SK-N-MC (cell line): ENCODE data around the gene DCBLD1.

ENCODE experiments used
- DNase-seq: peaks from one replicate; pipeline ENCODE4 v3.0.0-alpha.2; 2011; ENCODE audit warnings: low read depth, low spot score
- H3K27ac ChIP-seq: fragments of 200-600 bp; sonication (generic); 2 replicates; pipeline ENCODE4 v1.5.1; 2016; ENCODE audit warnings: mixed run types
- H3K36me3 ChIP-seq: fragments of 200-600 bp; sonication (generic); 2 replicates; pipeline ENCODE4 v1.6.1; 2017; ENCODE audit warnings: antibody characterized with exemption, low read length, mixed read lengths; ENCODE audit not compliant: insufficient read depth
- H3K4me3 ChIP-seq: fragments of 200-600 bp; sonication (generic); 2 replicates; pipeline ENCODE4 v1.5.1; 2016
- H3K9ac ChIP-seq: fragments of 200-600 bp; sonication (generic); 2 replicates; pipeline ENCODE4 v1.8.0; 2017; ENCODE audit warnings: mixed run types, mixed read lengths; ENCODE audit not compliant: insufficient read length
- H3K9me3 ChIP-seq: fragments of 200-600 bp; sonication (generic); 2 replicates; pipeline ENCODE4 v1.6.1; 2017; ENCODE audit warnings: low read depth, mild to moderate bottlenecking, antibody characterized with exemption, low read length, moderate library complexity, mixed read lengths
- EZH2 ChIP-seq: fragments of 200-600 bp; sonication (generic); IDR thresholded peaks from one replicate; pipeline ENCODE4 v1.6.1; 2017; ENCODE audit warnings: antibody characterized with exemption
- FOXP2 ChIP-seq: optimal IDR thresholded peaks from 2 replicates; pipeline ENCODE3; 2011; ENCODE audit warnings: mild to moderate bottlenecking, moderate library complexity; ENCODE audit not compliant: insufficient read depth; ENCODE audit errors: extremely low read length, control extremely low read depth
- POLR2AphosphoS5 ChIP-seq: IDR thresholded peaks from 2 replicates; pipeline ENCODE4 v1.6.1; 2012; ENCODE audit warnings: mild to moderate bottlenecking, low read depth, low read length, borderline replicate concordance

DCBLD1 gene

DNA sequence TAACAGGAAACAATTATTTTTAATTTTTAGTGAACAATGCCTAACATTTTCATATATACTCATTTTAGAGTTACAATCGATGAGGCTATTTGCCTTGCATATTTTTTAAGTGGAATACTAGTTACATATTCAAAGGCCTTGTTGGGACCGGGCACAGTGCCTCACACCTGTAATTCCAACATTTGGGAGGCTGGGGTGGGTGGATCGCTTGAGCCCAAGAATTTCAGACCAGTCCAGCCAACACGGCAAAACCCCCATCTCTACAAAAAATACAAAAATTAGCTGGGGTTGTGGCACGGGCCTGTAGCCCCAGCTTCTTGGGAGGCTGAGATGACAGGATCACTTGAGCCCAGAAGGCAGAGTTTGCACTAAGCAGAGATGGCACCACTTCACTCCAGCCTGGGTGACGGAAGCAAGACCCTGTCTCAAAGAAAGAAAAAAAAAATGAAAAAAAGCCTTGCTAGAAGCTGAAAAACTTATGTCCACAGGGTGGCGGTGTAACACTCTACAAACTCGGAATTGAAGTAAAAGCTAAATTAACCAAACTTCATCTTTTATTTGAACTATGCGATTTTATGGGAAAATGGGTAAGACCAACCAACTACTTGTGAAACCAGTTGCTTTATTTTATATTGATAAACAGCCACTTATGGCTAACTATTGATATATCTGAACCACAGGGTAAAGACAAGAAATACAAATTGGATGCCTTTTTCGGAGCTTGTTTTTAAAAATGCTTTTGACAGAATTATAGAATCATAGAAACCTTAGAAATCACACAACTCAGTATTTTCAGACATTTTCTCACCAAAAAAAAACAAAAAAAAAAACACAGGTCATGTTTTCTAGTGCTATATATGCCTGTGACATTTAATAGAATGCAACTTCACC is 32.7 kb upstream of the DCBLD1 start:
- H3K9ac ChIP-seq: no peak overlapping the region
- no peaks in the 10 kb centered on the region for H3K9me3 ChIP-seq
- H3K4me3 ChIP-seq: no peak overlapping the region
- peak; percentile 67 for DNase-seq
- H3K27ac ChIP-seq: no peak overlapping the region
- no peaks in the 10 kb centered on the region for H3K36me3 ChIP-seq
- TF ChIP-seq EZH2: no peak
- TF ChIP-seq POLR2AphosphoS5: no peak
- no peak for TF ChIP-seq FOXP2

DNA sequence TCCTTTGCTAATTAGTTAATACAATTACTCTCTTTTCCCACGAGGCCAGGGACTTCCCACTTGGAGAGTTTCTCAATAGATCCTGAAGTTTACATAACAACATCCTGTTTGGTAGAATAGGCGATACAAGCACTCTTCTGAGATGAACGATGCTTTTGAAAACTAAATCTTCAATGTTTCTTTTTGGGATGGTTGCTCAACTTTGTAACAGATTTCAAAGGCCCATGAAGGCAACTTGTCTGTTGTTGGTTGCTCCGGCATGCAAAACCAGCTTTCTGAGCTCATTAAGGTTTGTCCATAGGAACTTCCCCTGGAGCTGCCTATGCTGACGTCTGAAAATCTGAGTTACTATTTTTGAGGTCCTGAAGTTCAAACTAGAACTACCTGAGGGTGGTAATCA is 30.8 kb upstream of the DCBLD1 start:
- Histone ChIP-seq H3K9me3 (no peaks in the 10 kb centered on the region), H3K36me3 (no peaks in the 10 kb centered on the region)
- DNase-seq: no peak

DNA sequence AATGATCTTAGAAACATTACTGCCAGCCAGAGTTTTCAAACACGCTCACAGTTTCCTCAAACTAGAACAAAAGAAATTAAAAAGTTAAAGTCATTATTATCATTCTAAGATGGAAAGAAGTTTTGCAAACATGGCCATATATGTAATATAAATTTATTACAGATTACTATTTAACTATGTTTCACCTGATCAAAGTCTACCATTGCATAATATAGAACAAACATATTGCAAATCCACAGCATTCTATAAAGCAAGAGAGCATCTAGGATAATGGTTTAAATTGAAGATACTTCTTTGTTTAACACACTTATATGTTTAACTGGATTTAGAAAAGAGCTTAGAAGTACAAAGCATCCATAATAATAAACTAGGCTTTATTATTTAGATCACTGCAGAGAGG is 26.2 kb upstream of the DCBLD1 start:
- TF ChIP-seq EZH2: no peak
- no peak for TF ChIP-seq POLR2AphosphoS5
- TF ChIP-seq FOXP2: no peak
- no peak overlapping the region for H3K27ac ChIP-seq
- no peaks in the 10 kb centered on the region for H3K9me3 ChIP-seq
- no peak overlapping the region for H3K4me3 ChIP-seq
- no peak overlapping the region for H3K9ac ChIP-seq
- no peak for DNase-seq
- no peaks in the 10 kb centered on the region for H3K36me3 ChIP-seq

More for the DNA sequence above, 30.8 kb upstream of the DCBLD1 start:
- Histone ChIP-seq H3K27ac (no peak overlapping the region), H3K4me3 (no peak overlapping the region), H3K9ac (no peak overlapping the region)
- TF ChIP-seq FOXP2 (no peak), EZH2 (no peak), POLR2AphosphoS5 (no peak)

DNA sequence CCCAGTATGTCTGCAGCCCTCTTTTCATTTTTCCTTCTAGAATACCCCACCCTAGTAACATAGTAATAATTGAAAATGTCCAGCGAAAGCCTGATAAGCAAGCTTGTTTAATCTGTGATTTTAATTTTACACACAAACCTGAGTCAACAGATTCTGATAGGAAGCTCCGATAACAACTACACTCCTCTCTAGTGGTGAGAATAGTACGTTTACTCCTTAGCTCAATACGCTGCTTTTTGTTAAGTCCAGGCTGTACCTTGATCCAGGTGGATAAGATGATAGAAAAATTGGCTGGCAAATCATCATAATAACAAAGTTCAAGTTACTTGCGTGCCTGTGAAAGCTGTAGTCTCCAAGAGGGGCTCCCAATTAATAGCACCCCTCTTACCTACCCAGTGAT is 25.5 kb upstream of the DCBLD1 start:
- H3K27ac ChIP-seq: no peak overlapping the region
- H3K9ac ChIP-seq: no peak overlapping the region
- no peaks in the 10 kb centered on the region for H3K9me3 ChIP-seq
- no peak for DNase-seq
- no peaks in the 10 kb centered on the region for H3K36me3 ChIP-seq
- TF ChIP-seq EZH2: no peak
- no peak for TF ChIP-seq FOXP2
- TF ChIP-seq POLR2AphosphoS5: no peak
- H3K4me3 ChIP-seq: no peak overlapping the region

DNA sequence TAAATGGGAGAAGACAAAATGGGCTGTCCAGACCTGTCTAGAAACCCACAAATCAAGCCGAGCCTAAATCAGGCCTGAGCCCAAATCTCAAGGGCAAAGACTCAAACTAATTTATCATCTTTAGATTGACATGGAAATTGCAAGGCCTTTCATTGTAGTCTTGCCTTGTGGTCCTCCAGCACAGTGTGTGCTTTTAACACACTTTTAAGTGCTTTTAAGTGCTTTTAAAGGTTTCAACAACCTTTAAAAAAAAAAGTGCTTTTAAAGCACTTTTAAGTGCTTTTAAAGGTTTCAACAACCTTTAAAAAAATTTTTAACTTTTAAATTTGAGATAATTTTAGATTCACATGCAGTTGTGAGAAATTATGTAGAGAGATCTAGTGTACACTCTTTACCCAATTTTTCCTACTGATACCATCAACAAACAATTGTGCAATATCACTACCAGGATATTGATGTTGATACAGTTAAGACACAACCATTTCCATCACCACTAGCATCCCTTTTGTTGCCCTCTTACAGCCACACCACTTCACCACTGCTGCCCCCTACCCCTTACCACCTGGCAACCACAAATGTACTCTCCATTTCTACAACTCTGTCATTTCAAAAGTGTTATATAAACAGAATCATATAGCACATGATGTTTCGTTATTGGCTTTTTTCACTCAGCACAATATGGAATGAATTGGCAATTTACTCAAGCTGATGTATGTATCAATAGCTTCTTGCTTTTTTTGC is 23.1 kb upstream of the DCBLD1 start:
- TF ChIP-seq EZH2 (no peak), FOXP2 (no peak), POLR2AphosphoS5 (no peak)
- no peak for DNase-seq
- Histone ChIP-seq H3K9ac (no peak overlapping the region), H3K27ac (no peak overlapping the region), H3K9me3 (no peaks in the 10 kb centered on the region), H3K36me3 (no peaks in the 10 kb centered on the region), H3K4me3 (no peak overlapping the region)

DNA sequence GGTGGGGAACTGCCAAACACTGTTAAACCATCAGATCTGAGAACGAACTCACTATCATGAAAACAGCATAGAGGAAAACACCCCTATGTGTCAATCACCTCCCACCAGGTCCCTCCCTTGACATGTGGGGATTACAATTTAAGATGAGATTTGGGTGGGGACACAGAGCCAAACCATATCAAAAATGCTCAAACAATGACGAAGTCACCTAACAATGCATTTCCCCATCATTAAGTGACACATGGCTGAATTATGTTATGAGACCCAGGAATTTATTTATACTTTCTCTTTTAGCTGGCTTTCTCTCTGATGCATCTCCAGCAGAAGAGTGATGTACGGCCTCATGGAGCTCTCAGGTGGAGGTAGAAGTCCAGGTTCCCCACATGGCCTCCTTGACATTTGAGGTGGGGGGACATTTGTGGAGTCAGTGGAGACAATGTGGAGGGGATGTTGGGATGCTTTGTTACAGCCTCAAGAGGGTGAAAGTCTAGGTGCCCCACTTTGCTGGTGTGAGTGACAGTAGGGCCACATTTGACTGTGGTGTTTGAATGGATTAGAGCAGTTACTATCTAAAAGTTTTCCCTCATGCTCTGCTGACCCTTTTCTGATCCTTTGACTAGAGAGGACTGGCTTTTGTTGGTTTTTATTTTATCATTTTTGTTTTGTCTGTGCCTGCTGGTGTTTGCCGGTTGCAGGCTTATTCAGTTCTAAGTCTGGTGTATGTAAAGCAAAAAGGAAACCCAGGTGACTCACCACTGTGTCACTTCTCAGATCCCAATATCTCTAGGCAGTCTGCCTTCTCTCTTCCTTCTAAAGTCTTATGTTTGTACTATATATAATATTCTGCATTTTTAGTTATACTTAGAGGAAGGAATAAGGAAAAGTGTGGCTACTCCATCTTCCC is 18.5 kb upstream of the DCBLD1 start:
- DNase-seq: no peak
- Histone ChIP-seq H3K4me3 (no peak overlapping the region), H3K9ac (no peak overlapping the region), H3K36me3 (no peaks in the 10 kb centered on the region), H3K27ac (no peak overlapping the region), H3K9me3 (no peaks in the 10 kb centered on the region)
- no peak for TF ChIP-seq EZH2
- no peak for TF ChIP-seq POLR2AphosphoS5
- no peak for TF ChIP-seq FOXP2

DNA sequence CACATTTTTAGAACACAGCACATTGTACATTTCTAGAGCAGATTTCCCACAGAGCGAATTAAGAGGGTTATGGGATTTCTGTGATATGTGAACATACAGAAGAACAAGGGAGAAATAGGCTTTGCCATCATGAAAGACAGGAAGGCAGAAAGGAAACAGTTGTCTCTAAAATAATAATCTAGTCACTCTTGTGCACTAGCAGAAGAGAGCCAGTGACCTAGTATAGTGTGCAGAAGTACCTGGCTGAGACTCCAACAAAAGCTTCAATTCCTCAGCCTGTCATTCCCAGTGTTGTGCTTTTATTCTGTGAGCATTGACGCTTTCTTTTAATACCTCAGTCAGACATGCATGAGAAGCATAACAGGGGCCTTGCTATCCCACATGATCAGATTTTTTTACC is 17.8 kb upstream of the DCBLD1 start:
- Histone ChIP-seq H3K27ac (no peak overlapping the region), H3K9me3 (no peaks in the 10 kb centered on the region), H3K4me3 (no peak overlapping the region), H3K9ac (no peak overlapping the region), H3K36me3 (no peaks in the 10 kb centered on the region)
- DNase-seq: no peak
- no peak for TF ChIP-seq EZH2
- TF ChIP-seq POLR2AphosphoS5: no peak
- TF ChIP-seq FOXP2: no peak

DNA sequence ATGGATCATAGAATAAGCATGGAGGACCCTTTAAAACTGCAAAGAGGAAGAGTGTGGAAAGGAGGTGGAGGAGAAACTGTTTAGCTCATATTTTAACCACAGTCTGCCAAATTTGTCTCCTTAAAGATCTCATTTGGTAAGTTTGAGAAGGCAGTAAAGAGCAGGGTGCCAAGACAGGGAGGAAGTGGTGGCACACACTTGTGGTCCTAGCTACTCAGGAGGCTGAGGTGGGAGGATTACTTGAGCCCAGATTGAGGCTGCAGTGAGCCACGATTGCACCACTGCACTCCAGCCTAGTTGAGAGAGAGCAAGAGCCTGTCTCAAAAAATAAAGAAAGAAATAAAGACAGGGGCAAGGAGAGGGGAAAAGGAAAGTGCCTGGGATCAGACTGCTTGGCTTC is 16.8 kb upstream of the DCBLD1 start:
- no peak for DNase-seq
- no peaks in the 10 kb centered on the region for H3K36me3 ChIP-seq
- no peak overlapping the region for H3K9ac ChIP-seq

More for the DNA sequence above, 16.8 kb upstream of the DCBLD1 start:
- TF ChIP-seq POLR2AphosphoS5 (no peak), FOXP2 (no peak), EZH2 (no peak)
- H3K27ac ChIP-seq: no peak overlapping the region
- no peaks in the 10 kb centered on the region for H3K9me3 ChIP-seq
- no peak overlapping the region for H3K4me3 ChIP-seq
